Upper lobe of left lung (tissue), 6 donors: ENCODE measurements around the gene ETS1. TPM values are rescaled to one million over a fixed set of nuclear protein-coding genes. Genes with fewer than 3 reads are reported as not detected.

Experiments
- ATAC-seq, 2 donors: fragments of 200-7000 bp; cut with Tn5 transposase; one replicate each; pipeline ENCODE4 v1.9.1; 2022; ENCODE audit warnings: mild to moderate bottlenecking in 2 of 2, moderate library complexity in 2 of 2; ENCODE audit not compliant: low FRiP score in 2 of 2
- DNase-seq, 2 donors: peaks; one replicate each; pipeline ENCODE4 v3.0.0-alpha.2; 2019 to 2020
- H3K27ac ChIP-seq, 4 donors: fragments of 200-600 bp; sonication (generic); one replicate each; pipeline ENCODE4 v1.5.1; 2016 to 2019
- H3K27me3 ChIP-seq, 4 donors: fragments of 200-600 bp; sonication (generic); one replicate each; pipeline ENCODE4 v1.5.1; 2017 to 2019
- H3K36me3 ChIP-seq, 4 donors: fragments of 200-600 bp; sonication (generic); one replicate each; pipeline ENCODE4 v1.5.1; 2016 to 2019
- H3K4me1 ChIP-seq, 4 donors: fragments of 200-600 bp; sonication (generic); one replicate each; pipeline ENCODE4 v1.5.1; 2018 to 2019
- H3K4me3 ChIP-seq, 4 donors: fragments of 200-600 bp; sonication (generic); one replicate each; pipeline ENCODE4 v1.5.1; 2017 to 2019; ENCODE audit warnings: mild to moderate bottlenecking in 2 of 4, moderate library complexity in 1 of 4
- H3K9me3 ChIP-seq, 4 donors: fragments of 200-600 bp; sonication (generic); one replicate each; pipeline ENCODE4 v1.5.1; 2018 to 2019
- CTCF ChIP-seq, 6 experiments: fragments of 450-650 bp in 4 of 6; fragments of 200-600 bp in 2 of 6; sonication (generic) in 2 of 6; IDR thresholded peaks; one replicate each; pipeline ENCODE4 v1.5.1; 2016 to 2019; ENCODE audit warnings: antibody characterized with exemption in 6 of 6
- EP300 ChIP-seq, 4 donors: sonication (generic); formaldehyde crosslinking; IDR thresholded peaks; one replicate each; pipeline ENCODE4 v1.5.1; 2017; ENCODE audit warnings: antibody characterized with exemption in 4 of 4, control low read depth in 2 of 4
- POLR2A ChIP-seq, 4 donors: fragments of 450-650 bp; IDR thresholded peaks; one replicate each; pipeline ENCODE4 v1.5.1; 2016 to 2017; ENCODE audit warnings: antibody characterized with exemption in 4 of 4, mild to moderate bottlenecking in 2 of 4
- POLR2AphosphoS5 ChIP-seq, 2 donors: sonication (generic); formaldehyde crosslinking; IDR thresholded peaks; one replicate each; pipeline ENCODE4 v1.5.1; 2017; ENCODE audit warnings: antibody characterized with exemption in 2 of 2
- WGBS, 2 donors: methylation state at CpG; one replicate each; pipeline ENCODE4 v1.1.5; 2017 to 2018; 5-methylcytosine and 5-hydroxymethylcytosine counted together
- total RNA-seq, 6 donors: library from RNA; depleted of rRNA in 4 of 6; stranded (reverse); fragments of >200 nt in 4 of 6; gene quantifications; one replicate each; pipeline versions ENCODE4 v1.1.0 to v1.2.1, GENCODE V29; 2016 to 2021
- donor health status: DM: no; HTN: no; CAD: no; lungs with moderate emphysema.
- donor health status: DM: no; HTN: yes; CAD: no; lungs with severe emphysema.

ETS1 gene
- total RNA-seq, 6 donors from 2014 or later: 29.3 to 107 (median 79.0) TPM

DNA sequence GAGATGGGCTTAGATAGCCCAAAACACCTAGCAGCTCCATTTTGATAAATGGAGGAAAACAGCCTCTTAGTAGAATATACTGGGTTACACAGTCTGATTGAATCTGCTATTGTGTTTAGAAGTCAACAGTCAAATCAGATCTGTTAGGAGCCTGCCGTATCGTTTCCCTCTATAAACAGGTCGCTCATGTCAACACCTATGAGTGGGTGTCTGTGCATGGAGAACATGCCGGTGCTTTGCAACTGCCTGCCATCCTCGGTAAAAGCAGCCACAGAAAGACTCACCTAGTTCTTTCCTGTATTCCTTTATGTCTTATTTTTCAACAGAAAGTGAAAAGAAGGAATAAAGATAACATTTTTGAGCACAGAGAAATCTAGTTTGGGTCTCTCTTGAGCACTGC lies 99.4 kb downstream of the ETS1 start:
- no peak for TF ChIP-seq POLR2A (IDR thresholded peaks at IDR 0.05)
- no peak for TF ChIP-seq EP300 (IDR thresholded peaks at IDR 0.05)
- TF ChIP-seq CTCF (IDR thresholded peaks at IDR 0.05): no peak
- no peak for TF ChIP-seq POLR2AphosphoS5 (IDR thresholded peaks at IDR 0.05)
- Histone ChIP-seq H3K27ac (peak overlapping the region in 2 of 4 donors; percentile 3 to 49), H3K36me3 (peaks cover 0 to 70% (median 26%) of the 10 kb centered on the region in 4 donors), H3K4me3 (no peak overlapping the region), H3K4me1 (peaks cover 39 to 57% (median 49%) of the 10 kb centered on the region in 4 donors), H3K27me3 (no peaks in the 10 kb centered on the region), H3K9me3 (no peaks in the 10 kb centered on the region)
- DNase-seq (no peak), ATAC-seq (no peak)
- 51 to 60% methylated on average over 5 of the region's 5 CpGs for WGBS, 2 donors

DNA sequence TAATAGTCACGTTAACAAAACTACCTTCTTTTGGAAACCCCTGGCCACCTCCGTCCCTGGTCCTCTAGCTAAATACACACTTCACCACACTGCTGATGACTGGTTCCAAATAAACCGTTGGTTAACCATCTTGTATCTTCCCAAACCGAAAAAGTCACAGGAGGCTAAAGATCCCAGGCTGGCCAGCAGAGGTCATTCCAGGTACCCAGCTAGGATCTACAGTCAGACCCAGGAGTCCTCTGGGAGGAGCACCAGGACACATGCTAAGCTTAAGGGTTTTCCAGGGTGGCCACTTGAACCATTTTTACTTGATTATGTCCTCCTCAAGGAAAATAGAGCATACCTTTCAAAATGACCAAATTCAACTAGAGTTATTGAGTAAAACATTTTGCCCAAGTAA lies 103.2 kb downstream of the ETS1 start:
- no peak for DNase-seq
- no peak for ATAC-seq
- peak in 1 of 6 experiments; percentile 7 for TF ChIP-seq CTCF (IDR thresholded peaks at IDR 0.05)
- no peak for TF ChIP-seq EP300 (IDR thresholded peaks at IDR 0.05)
- Histone ChIP-seq H3K4me1 (peaks cover 52 to 61% (median 57%) of the 10 kb centered on the region in 4 donors), H3K36me3 (peaks cover 5 to 72% (median 31%) of the 10 kb centered on the region in 4 donors), H3K27ac (peak overlapping the region; percentile 35 to 84 (median 68)), H3K9me3 (no peaks in the 10 kb centered on the region), H3K27me3 (no peaks in the 10 kb centered on the region), H3K4me3 (no peak overlapping the region)
- WGBS, 2 donors: 57 to 60% methylated on average over 4 of the region's 4 CpGs

DNA sequence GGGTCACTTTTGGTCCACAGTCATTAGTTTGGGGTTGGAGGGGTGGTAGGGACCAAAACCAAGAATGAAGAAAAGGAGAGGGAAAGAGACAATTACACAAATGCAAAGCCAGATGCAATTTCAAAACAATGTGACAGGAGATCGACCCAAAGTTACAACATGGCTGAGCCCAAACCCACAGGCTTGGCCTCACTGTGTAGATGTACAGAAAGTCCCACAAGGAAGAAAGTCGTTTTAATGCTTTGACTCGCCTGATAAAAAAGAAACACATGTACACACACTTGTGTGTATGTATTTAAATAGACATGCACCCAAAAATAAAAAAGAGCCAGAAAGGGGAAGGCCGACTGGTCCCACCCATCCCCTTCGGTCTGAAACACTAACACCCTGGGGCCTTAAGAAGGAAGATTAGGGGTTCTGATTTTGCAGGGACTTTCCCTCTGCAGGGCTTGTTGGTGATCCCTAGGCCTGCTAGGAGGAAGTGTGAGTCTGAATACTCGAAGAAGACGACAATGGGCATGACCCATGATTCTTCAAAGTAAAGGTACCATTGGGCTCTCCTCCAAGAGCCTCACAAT lies 104.1 kb downstream of the ETS1 start:
- TF ChIP-seq POLR2A (IDR thresholded peaks at IDR 0.05) (no peak), POLR2AphosphoS5 (IDR thresholded peaks at IDR 0.05) (no peak), EP300 (IDR thresholded peaks at IDR 0.05) (no peak), CTCF (IDR thresholded peaks at IDR 0.05) (no peak)
- H3K4me1 ChIP-seq: peaks cover 58 to 66% (median 63%) of the 10 kb centered on the region in 4 donors
- WGBS, 2 donors: 36% methylated on average over 7 of the region's 7 CpGs
- no peaks in the 10 kb centered on the region for H3K9me3 ChIP-seq
- ATAC-seq (no peak), DNase-seq (no peak)
- H3K27ac ChIP-seq: peak overlapping the region; percentile 55 to 84 (median 78)
- no peak overlapping the region for H3K4me3 ChIP-seq
- H3K27me3 ChIP-seq: no peaks in the 10 kb centered on the region
- H3K36me3 ChIP-seq: peaks cover 5 to 74% (median 29%) of the 10 kb centered on the region in 4 donors

GRCh38 chr11:128482512-128483191 lies 104.7 kb downstream of the ETS1 start:
- H3K4me1 ChIP-seq: peaks cover 56 to 69% (median 65%) of the 10 kb centered on the region in 4 donors
- no peak for TF ChIP-seq CTCF (IDR thresholded peaks at IDR 0.05)
- peak in 1 of 2 donors; percentile 29 for TF ChIP-seq POLR2AphosphoS5 (IDR thresholded peaks at IDR 0.05)
- peak in 1 of 4 donors; percentile 9 for TF ChIP-seq EP300 (IDR thresholded peaks at IDR 0.05)
- peak in 1 of 4 donors; percentile 17 for TF ChIP-seq POLR2A (IDR thresholded peaks at IDR 0.05)
- ATAC-seq (peak in 1 of 2 donors; percentile 69), DNase-seq (no peak)
- H3K36me3 ChIP-seq: peaks cover 5 to 72% (median 25%) of the 10 kb centered on the region in 4 donors
- H3K27ac ChIP-seq: peak overlapping the region; percentile 55 to 84 (median 78)
- H3K9me3 ChIP-seq: no peaks in the 10 kb centered on the region
- 60 to 62% methylated on average over 11 of the region's 11 CpGs for WGBS, 2 donors
- no peaks in the 10 kb centered on the region for H3K27me3 ChIP-seq
- H3K4me3 ChIP-seq: peak overlapping the region in 1 of 4 donors; percentile 0
